CD14-positive monocyte (primary cell): ENCODE data around the gene RHCG. TPM values are rescaled to one million over a fixed set of nuclear protein-coding genes. Genes with fewer than 3 reads are reported as not detected.

Experiments used
- DNase-seq, 3 donors: peaks; one replicate each; pipeline ENCODE4 v3.0.0-alpha.2; 2011 to 2022
- H2AFZ ChIP-seq: 2 replicates; pipeline ENCODE4 v1.6.0; 2012; ENCODE audit warnings: mild to moderate bottlenecking, low read depth, low read length, inconsistent platforms; ENCODE audit not compliant: insufficient read depth, poor library complexity, severe bottlenecking
- H3K27ac ChIP-seq, 2 donors: 1 replicate in 1 of 2; 2 replicates in 1 of 2; pipeline ENCODE4 v1.5.1; 2012 to 2013; ENCODE audit warnings: low read length in 2 of 2, control low read depth in 1 of 2, inconsistent platforms in 1 of 2, low read depth in 1 of 2, mild to moderate bottlenecking in 1 of 2
- H3K27me3 ChIP-seq, 2 donors: one replicate each; pipeline versions ENCODE4 v1.6.0 to v1.6.1; 2011 to 2013; ENCODE audit warnings: low read length in 2 of 2; ENCODE audit not compliant: control insufficient read depth in 2 of 2, insufficient read depth in 2 of 2
- H3K36me3 ChIP-seq, 2 donors: replicated peaks in 1 of 2; 1 replicate in 1 of 2; 2 replicates in 1 of 2; pipeline versions ENCODE4 v1.5.1 to v1.6.1; 2012 to 2013; ENCODE audit warnings: low read length in 2 of 2, control low read depth in 1 of 2, inconsistent platforms in 1 of 2, mild to moderate bottlenecking in 1 of 2; ENCODE audit not compliant: insufficient read depth in 2 of 2, control insufficient read depth in 1 of 2
- H3K4me1 ChIP-seq, 2 donors: 1 replicate in 1 of 2; 2 replicates in 1 of 2; pipeline versions ENCODE4 v1.5.1 to v1.6.1; 2012 to 2013; ENCODE audit warnings: low read length in 2 of 2, control low read depth in 1 of 2, inconsistent platforms in 1 of 2, mild to moderate bottlenecking in 1 of 2, moderate library complexity in 1 of 2; ENCODE audit not compliant: insufficient read depth in 2 of 2, control insufficient read depth in 1 of 2
- H3K4me2 ChIP-seq: replicated peaks from 2 replicates; pipeline ENCODE3; 2012; ENCODE audit warnings: low read length, moderate library complexity, mild to moderate bottlenecking; ENCODE audit not compliant: poor library complexity, severe bottlenecking; ENCODE audit errors: extremely low read depth
- H3K4me3 ChIP-seq, 3 experiments: fragments of 200-600 bp in 1 of 3; sonication (generic) in 1 of 3; replicated peaks in 1 of 3; 1 replicate in 2 of 3; 2 replicates in 1 of 3; pipeline ENCODE4 v1.5.1; 2011 to 2013; ENCODE audit warnings: low read length in 3 of 3, mild to moderate bottlenecking in 3 of 3, control low read depth in 2 of 3, low read depth in 2 of 3, inconsistent platforms in 1 of 3, moderate library complexity in 1 of 3
- H3K79me2 ChIP-seq: 2 replicates; pipeline ENCODE4 v1.6.0; 2012; ENCODE audit warnings: mild to moderate bottlenecking, control low read depth, inconsistent platforms, low read length, moderate library complexity; ENCODE audit not compliant: insufficient read depth
- H3K9ac ChIP-seq: 2 replicates; pipeline ENCODE4 v1.6.0; 2017; ENCODE audit warnings: low read length, mild to moderate bottlenecking; ENCODE audit not compliant: insufficient read depth, poor library complexity, severe bottlenecking
- H3K9me3 ChIP-seq, 2 donors: replicated peaks in 1 of 2; 1 replicate in 1 of 2; 2 replicates in 1 of 2; pipeline versions ENCODE4 v1.5.1 to v1.6.1; 2012 to 2013; ENCODE audit warnings: low read length in 2 of 2, control low read depth in 1 of 2; ENCODE audit not compliant: control insufficient read depth in 1 of 2, insufficient read depth in 1 of 2
- H4K20me1 ChIP-seq: 2 replicates; pipeline ENCODE4 v1.6.0; 2012; ENCODE audit warnings: mild to moderate bottlenecking, low read length, control low read depth, moderate library complexity; ENCODE audit not compliant: insufficient read depth
- H3K27ac Mint-ChIP-seq, 7 donors: one replicate each; pipeline ENCODE4 v1.8.0; 2020; ENCODE audit warnings: mild to moderate bottlenecking in 7 of 7, mixed read lengths in 7 of 7, moderate library complexity in 6 of 7, inconsistent platforms in 2 of 7
- H3K27me3 Mint-ChIP-seq, 3 donors: one replicate each; pipeline ENCODE4 v1.8.0; 2021 to 2022; ENCODE audit warnings: low read depth in 3 of 3, mild to moderate bottlenecking in 3 of 3, mixed read lengths in 3 of 3, moderate library complexity in 3 of 3, inconsistent platforms in 1 of 3
- H3K36me3 Mint-ChIP-seq, 2 donors: one replicate each; pipeline ENCODE4 v1.8.0; 2020; ENCODE audit warnings: mixed read lengths in 2 of 2, inconsistent platforms in 1 of 2, mild to moderate bottlenecking in 1 of 2
- H3K4me1 Mint-ChIP-seq: one replicate; pipeline ENCODE4 v1.8.0; 2020; ENCODE audit warnings: mild to moderate bottlenecking, mixed read lengths
- H3K4me3 Mint-ChIP-seq, 2 donors: one replicate each; pipeline ENCODE4 v1.8.0; 2020; ENCODE audit warnings: mild to moderate bottlenecking in 2 of 2, mixed read lengths in 2 of 2, moderate library complexity in 1 of 2
- H3K9me3 Mint-ChIP-seq, 7 donors: one replicate each; pipeline ENCODE4 v1.8.0; 2020 to 2022; ENCODE audit warnings: mixed read lengths in 7 of 7, mild to moderate bottlenecking in 6 of 7, moderate library complexity in 6 of 7, inconsistent platforms in 2 of 7
- WGBS: methylation state at CpG from one replicate; pipeline ENCODE4 v1.1.5; 2013; ENCODE audit warnings: missing lambda C conversion rate; ENCODE audit not compliant: insufficient coverage; 5-methylcytosine and 5-hydroxymethylcytosine counted together
- intact Hi-C, 2 donors: fragments of 100-400 bp; cut with micrococcal nuclease; formaldehyde crosslinking; loops; one replicate each; pipeline versions ENCODE4 v1.15.0 to v1.15.1; 2023
- polyA plus RNA-seq, 3 donors: library from polyadenylated mRNA; depleted of rRNA in 1 of 3; unstranded in 2 of 3; stranded (reverse) in 1 of 3; fragments of 300-500 nt in 2 of 3; fragments of >200 nt in 1 of 3; fragmentation: Illumina TruSeq in 2 of 3; gene quantifications; 1 replicate in 2 of 3; 2 replicates in 1 of 3; pipeline ENCODE4 v1.2.3, GENCODE V29; 2012 to 2021
- TF ChIP-seq, protein P1 (sequence below): fragments of 200-600 bp; IDR thresholded peaks from one replicate; pipeline ENCODE4 v1.8.0; 2022; ENCODE audit warnings: antibody characterized with exemption, mild to moderate bottlenecking

Gene RHCG
- polyA plus RNA-seq, 3 donors, result not detected

DNA sequence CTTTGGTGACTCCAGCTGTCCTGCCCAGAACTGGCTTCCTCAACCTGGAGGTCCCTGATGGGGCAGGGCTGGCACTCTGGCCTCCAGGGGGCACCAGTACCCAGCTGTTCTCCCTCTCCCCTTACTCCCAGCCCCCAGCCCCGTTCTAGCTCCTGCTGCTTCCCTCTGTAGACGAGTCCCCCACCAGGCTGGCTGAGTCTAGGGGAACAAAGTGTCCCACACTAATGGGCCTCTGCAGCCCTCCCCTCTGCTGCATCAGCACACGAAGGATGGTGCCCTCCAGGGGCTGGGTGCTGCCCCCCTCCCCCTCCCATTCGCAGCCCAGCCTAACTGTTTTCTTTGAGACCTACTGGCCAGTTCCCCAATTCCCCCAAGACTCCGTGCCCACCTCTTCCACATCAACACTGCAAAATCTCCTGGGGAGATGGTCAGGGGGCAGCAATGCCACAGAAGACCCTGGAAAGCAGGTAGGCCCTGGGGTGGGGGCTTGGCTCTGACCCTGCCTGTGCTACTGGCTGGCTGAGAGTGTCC lies 4.2 kb downstream of the RHCG start:
- H3K27me3 ChIP-seq, result peaks cover 20 to 34% of the 10 kb centered on the region in 2 donors
- peaks cover 0 to 3% (median 0%) of the 10 kb centered on the region in 7 donors for H3K9me3 Mint-ChIP-seq
- no peaks in the 10 kb centered on the region for H4K20me1 ChIP-seq
- H3K27ac Mint-ChIP-seq, result no peak overlapping the region
- peaks cover 4 to 10% of the 10 kb centered on the region in 2 donors for H3K4me1 ChIP-seq
- peaks cover 8% of the 10 kb centered on the region for H3K4me1 Mint-ChIP-seq
- H2AFZ ChIP-seq, result no peak overlapping the region
- H3K4me3 ChIP-seq, result no peak overlapping the region
- TF ChIP-seq, protein P1, sequence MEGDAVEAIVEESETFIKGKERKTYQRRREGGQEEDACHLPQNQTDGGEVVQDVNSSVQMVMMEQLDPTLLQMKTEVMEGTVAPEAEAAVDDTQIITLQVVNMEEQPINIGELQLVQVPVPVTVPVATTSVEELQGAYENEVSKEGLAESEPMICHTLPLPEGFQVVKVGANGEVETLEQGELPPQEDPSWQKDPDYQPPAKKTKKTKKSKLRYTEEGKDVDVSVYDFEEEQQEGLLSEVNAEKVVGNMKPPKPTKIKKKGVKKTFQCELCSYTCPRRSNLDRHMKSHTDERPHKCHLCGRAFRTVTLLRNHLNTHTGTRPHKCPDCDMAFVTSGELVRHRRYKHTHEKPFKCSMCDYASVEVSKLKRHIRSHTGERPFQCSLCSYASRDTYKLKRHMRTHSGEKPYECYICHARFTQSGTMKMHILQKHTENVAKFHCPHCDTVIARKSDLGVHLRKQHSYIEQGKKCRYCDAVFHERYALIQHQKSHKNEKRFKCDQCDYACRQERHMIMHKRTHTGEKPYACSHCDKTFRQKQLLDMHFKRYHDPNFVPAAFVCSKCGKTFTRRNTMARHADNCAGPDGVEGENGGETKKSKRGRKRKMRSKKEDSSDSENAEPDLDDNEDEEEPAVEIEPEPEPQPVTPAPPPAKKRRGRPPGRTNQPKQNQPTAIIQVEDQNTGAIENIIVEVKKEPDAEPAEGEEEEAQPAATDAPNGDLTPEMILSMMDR, result peak; percentile 22
- H3K36me3 ChIP-seq, result no peaks in the 10 kb centered on the region
- 30% methylated on average over 4 of the region's 5 CpGs for WGBS
- H3K9ac ChIP-seq, result no peak overlapping the region
- no peaks in the 10 kb centered on the region for H3K36me3 Mint-ChIP-seq
- no peaks in the 10 kb centered on the region for H3K79me2 ChIP-seq
- no peak overlapping the region for H3K4me3 Mint-ChIP-seq
- H3K4me2 ChIP-seq, result no peak overlapping the region
- peaks cover 0 to 12% of the 10 kb centered on the region in 2 donors for H3K9me3 ChIP-seq
- intact Hi-C loops, result no loop called here
- H3K27me3 Mint-ChIP-seq, result peaks cover 28 to 49% (median 38%) of the 10 kb centered on the region in 3 donors
- no peak overlapping the region for H3K27ac ChIP-seq
- DNase-seq, result no peak

DNA sequence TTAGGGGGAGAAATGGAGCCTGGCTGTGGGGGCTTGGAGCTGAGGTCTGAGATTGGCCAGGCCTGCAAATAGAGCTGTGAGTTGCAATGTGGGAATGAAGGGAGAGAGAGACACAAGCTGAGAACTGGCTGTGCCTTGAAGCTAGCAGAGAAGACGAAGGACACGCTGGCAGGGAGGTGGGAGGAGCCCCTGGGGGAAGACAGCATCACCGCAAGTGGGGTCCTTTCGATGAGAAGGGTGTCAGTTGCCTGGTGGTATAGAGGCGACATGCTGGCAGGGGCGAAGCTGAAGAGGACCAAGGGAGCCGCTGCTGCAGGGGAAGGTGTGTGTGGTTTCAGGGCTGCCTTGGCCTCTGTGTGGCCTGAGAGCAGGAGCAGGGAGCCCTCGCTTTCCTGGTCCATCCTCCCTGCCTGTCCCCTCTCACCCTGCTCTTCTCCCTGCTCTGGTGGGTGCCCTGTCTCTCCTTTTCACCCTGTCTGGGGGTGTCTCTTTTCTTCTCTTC lies 5.5 kb downstream of the RHCG start:
- peaks cover 0 to 3% (median 1%) of the 10 kb centered on the region in 7 donors for H3K9me3 Mint-ChIP-seq
- Histone ChIP-seq H2AFZ (no peak overlapping the region), H3K9me3 (peaks cover 0 to 4% of the 10 kb centered on the region in 2 donors), H3K79me2 (no peaks in the 10 kb centered on the region), H3K36me3 (no peaks in the 10 kb centered on the region), H4K20me1 (no peaks in the 10 kb centered on the region), H3K27ac (no peak overlapping the region), H3K4me3 (no peak overlapping the region), H3K4me1 (peaks cover 4 to 11% of the 10 kb centered on the region in 2 donors), H3K9ac (no peak overlapping the region), H3K27me3 (peaks cover 9 to 32% of the 10 kb centered on the region in 2 donors), H3K4me2 (no peak overlapping the region)
- 66% methylated on average over 5 of the region's 8 CpGs for WGBS
- TF ChIP-seq, protein P1, result no peak
- peaks cover 7% of the 10 kb centered on the region for H3K4me1 Mint-ChIP-seq
- H3K27ac Mint-ChIP-seq, result no peak overlapping the region
- intact Hi-C loops, result no loop called here
- no peaks in the 10 kb centered on the region for H3K36me3 Mint-ChIP-seq
- peaks cover 26 to 47% (median 38%) of the 10 kb centered on the region in 3 donors for H3K27me3 Mint-ChIP-seq
- DNase-seq, result no peak
- no peak overlapping the region for H3K4me3 Mint-ChIP-seq
